IPS DF 6.9 (cell line): ENCODE results near the gene ZNF526.
A peak's percentile ranks its signal among the peaks of the same experiment; 100 is the strongest.

Source experiments
- DNase-seq: peaks from one replicate; pipeline ENCODE4 v3.0.0-alpha.2; 2013; ENCODE audit warnings: low read depth, low spot score
- H3K27ac ChIP-seq: one replicate; pipeline ENCODE4 v1.5.1; 2013; ENCODE audit warnings: low read length, control low read depth
- H3K27me3 ChIP-seq: 2 replicates; pipeline ENCODE4 v1.6.1; 2013; ENCODE audit warnings: mild to moderate bottlenecking, low read length; ENCODE audit not compliant: control insufficient read depth, insufficient read depth
- H3K36me3 ChIP-seq: 2 replicates; pipeline ENCODE4 v1.6.1; 2013; ENCODE audit warnings: low read length; ENCODE audit not compliant: control insufficient read depth, insufficient read depth
- H3K4me1 ChIP-seq: 2 replicates; pipeline ENCODE4 v1.6.1; 2013; ENCODE audit warnings: low read length; ENCODE audit not compliant: control insufficient read depth, insufficient read depth
- H3K4me3 ChIP-seq: 2 replicates; pipeline ENCODE4 v1.5.1; 2013; ENCODE audit warnings: mild to moderate bottlenecking, low read length
- H3K9me3 ChIP-seq: 2 replicates; pipeline ENCODE4 v1.6.1; 2013; ENCODE audit warnings: low read length, inconsistent platforms; ENCODE audit not compliant: control insufficient read depth, insufficient read depth
- WGBS: extraction: QIAGEN DNeasy Blood & Tissue Kit; methylation state at CpG from one replicate; pipeline ENCODE4 v1.1.7; 2013; ENCODE audit warnings: mixed read lengths, missing lambda C conversion rate; ENCODE audit not compliant: insufficient read length, insufficient coverage; 5-methylcytosine and 5-hydroxymethylcytosine counted together

Gene ZNF526

DNA sequence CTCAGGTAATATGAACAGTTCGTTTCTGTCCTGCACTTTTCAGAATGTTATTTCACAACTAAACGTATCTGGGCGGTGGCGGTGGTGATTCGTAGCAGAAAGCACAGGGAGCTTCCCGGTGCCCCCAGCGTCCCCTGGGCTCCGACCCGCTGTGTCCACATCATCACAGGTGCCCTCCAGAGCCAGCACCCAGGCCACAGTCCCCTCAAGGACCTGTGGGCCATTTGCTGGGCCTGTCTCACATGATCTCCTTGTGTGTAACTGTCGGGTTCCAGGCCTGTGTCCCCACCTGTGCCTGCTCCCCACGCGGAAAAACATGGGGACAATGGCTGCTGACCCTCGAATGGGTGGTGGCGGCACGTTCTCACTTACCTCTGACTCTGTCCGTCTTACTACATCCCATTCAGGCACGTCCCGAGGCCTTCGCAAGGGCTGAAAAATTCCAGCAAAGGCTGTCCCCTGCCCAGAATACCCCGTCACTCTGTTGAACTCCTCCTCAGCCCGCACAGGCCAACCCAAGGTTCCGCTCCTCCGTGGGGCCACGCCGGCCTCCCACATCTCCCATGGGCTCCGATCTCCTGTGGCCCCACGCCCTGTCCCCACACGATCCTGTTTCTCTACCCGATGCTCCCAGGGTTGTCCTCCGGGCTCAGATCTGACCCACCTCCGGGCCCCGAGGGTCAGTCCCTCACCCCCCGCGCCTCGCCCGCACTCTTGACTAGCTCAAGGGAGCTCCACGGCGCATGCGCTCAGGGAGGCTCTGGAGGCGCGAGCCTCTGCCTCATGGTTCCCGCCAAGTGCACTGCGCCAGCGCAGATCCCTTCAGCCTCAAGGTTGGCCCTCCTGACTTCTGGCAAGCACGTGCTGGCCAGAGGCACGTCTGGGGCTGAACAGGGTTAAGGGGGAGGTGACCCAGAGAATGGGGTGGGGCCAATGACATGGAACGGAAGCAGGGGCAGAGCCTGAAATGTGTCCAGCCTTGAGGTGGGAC is 23.8 kb upstream of the ZNF526 start:
- no peak for DNase-seq
- Histone ChIP-seq H3K27me3 (no peaks in the 10 kb centered on the region), H3K4me3 (no peak overlapping the region), H3K4me1 (peaks cover 4% of the 10 kb centered on the region), H3K36me3 (peaks cover 17% of the 10 kb centered on the region), H3K9me3 (no peaks in the 10 kb centered on the region), H3K27ac (no peak overlapping the region)
- WGBS = no CpG with 5 or more reads among the region's 47 CpGs

DNA sequence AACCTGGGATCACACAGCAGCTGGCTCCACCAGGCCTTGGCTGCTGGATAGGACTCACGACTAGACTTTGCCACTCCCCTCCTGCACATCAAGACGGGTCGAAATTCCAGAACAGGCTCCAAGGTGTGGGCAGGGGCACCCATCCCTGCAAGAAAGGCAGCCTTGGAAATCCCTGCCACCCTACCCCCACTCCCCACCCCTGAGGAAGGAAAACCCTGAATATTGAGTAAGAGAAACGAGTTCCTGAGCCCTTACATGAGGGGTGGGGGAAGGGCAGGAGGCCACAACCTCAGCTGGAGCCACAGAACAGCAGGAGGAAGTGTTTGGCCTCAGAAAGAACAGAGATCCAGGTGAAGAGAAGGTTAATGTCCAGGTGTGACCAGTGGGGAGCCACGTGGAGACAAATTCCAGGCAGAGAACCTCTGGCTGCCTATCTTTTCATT is 22.7 kb upstream of the ZNF526 start:
- no peak for DNase-seq
- Histone ChIP-seq H3K4me1 (peaks cover 4% of the 10 kb centered on the region), H3K9me3 (no peaks in the 10 kb centered on the region), H3K36me3 (peaks cover 21% of the 10 kb centered on the region), H3K4me3 (no peak overlapping the region), H3K27me3 (no peaks in the 10 kb centered on the region), H3K27ac (peak overlapping the region; percentile 37)
- no CpG with 5 or more reads among the region's 5 CpGs for WGBS

- WGBS = no CpG with 5 or more reads among the region's 7 CpGs
- Histone ChIP-seq H3K4me3 (no peak overlapping the region), H3K27me3 (no peaks in the 10 kb centered on the region), H3K9me3 (no peaks in the 10 kb centered on the region), H3K36me3 (peaks cover 25% of the 10 kb centered on the region), H3K27ac (no peak overlapping the region), H3K4me1 (peaks cover 4% of the 10 kb centered on the region)
- no peak for DNase-seq
Measured at GRCh38 chr19:42198676-42199439, 21.3 kb upstream of the ZNF526 start.

- H3K9me3 ChIP-seq = no peaks in the 10 kb centered on the region
- DNase-seq = no peak
- peaks cover 25% of the 10 kb centered on the region for H3K36me3 ChIP-seq
- no peak overlapping the region for H3K27ac ChIP-seq
- H3K4me3 ChIP-seq = no peak overlapping the region
- no peaks in the 10 kb centered on the region for H3K27me3 ChIP-seq
- H3K4me1 ChIP-seq = peaks cover 4% of the 10 kb centered on the region
- WGBS = no CpG with 5 or more reads among the region's 32 CpGs
Measured at GRCh38 chr19:42199440-42200115, 20.5 kb upstream of the ZNF526 start.

DNA sequence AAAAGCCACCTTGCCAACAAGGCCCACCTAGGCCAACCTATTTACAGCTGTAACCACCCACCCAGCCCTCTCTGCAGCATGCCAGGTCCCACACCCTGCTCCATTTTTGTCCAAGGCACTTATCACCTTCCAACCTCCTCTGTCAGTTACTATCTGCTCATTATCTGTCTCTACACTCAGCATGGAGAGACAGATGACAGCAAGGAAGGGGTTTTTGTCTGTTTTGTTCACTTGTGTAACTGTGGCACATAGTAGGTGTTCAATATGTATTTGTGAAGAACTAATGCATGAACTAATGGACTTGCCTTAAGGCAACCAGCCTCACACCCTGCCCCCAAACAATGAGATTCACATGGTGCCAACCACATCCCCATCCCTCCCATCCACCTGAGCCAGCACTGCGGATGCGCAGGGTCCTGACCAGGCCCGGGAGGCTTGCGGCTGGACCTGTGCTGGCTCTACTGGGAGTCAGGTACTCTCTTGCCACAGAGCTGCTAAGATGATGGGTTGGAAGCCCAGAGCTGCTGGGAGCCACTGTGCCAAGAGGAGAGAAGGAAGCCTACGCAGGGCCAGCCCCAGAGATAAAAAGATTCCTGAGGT is 19.9 kb upstream of the ZNF526 start:
- H3K36me3 ChIP-seq = peaks cover 25% of the 10 kb centered on the region
- no peak for DNase-seq
- no peaks in the 10 kb centered on the region for H3K27me3 ChIP-seq
- H3K4me1 ChIP-seq = peaks cover 4% of the 10 kb centered on the region
- WGBS = no CpG with 5 or more reads among the region's 5 CpGs
- H3K9me3 ChIP-seq = no peaks in the 10 kb centered on the region
- no peak overlapping the region for H3K27ac ChIP-seq
- no peak overlapping the region for H3K4me3 ChIP-seq

GRCh38 chr19:42201489-42202289 is 18.4 kb upstream of the ZNF526 start:
- H3K27me3 ChIP-seq = no peaks in the 10 kb centered on the region
- H3K4me3 ChIP-seq = no peak overlapping the region
- no peak for DNase-seq
- no CpG with 5 or more reads among the region's 6 CpGs for WGBS
- peaks cover 25% of the 10 kb centered on the region for H3K36me3 ChIP-seq
- H3K4me1 ChIP-seq = peaks cover 4% of the 10 kb centered on the region
- H3K27ac ChIP-seq = no peak overlapping the region
- H3K9me3 ChIP-seq = no peaks in the 10 kb centered on the region

DNA sequence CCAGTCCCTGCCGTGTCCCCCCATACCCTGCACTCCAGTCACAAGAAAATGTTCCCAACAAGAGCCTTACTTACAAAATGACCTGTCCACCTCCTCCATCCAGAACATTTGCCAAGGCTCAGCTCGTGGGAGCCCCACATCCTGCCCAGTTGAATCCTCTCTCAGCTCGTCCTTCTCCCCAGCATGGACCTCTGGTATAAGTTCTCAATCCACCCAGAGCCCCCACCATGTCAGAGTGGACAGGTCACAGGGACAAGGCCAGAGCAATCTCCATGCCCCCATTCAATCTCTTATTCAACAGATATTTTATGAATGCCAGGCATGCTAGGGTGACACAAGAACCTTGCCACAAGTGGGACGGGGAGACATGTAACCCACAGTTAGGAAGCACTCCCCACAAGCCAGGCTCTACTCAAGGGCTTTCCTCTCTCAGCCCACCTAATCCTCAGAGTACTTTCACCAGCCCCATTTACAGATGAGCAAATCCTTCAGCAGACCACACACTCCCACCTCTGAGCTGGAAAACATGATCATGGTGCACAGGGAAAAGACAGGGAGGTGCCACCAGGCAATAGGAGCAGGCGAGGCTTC is 17.7 kb upstream of the ZNF526 start:
- Histone ChIP-seq H3K9me3 (no peaks in the 10 kb centered on the region), H3K27ac (no peak overlapping the region), H3K4me3 (no peak overlapping the region), H3K36me3 (peaks cover 25% of the 10 kb centered on the region), H3K27me3 (no peaks in the 10 kb centered on the region), H3K4me1 (peaks cover under 1% of the 10 kb centered on the region)
- no CpG with 5 or more reads among the region's 5 CpGs for WGBS
- DNase-seq = no peak

DNA sequence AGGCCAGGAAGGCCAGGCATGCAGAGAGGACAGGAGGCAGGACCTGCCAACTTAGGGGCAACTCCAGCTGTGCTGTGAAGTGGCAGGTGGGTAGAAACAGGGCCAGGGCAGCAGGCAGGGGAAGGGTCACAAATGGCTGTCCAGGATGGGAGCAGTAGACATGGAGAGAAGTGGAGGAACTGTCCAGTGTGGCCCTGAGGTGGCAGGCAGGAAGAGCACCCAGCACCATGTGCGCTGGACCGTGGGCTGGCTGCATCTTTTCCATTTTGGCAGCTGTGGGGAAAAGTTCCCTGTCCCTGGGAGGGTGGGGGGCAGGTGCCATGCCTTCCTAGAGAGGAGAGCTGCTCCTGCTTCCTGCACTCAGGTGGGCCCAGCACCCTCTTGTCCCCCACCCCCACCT is 16.4 kb upstream of the ZNF526 start:
- Histone ChIP-seq H3K4me3 (no peak overlapping the region), H3K27me3 (no peaks in the 10 kb centered on the region), H3K27ac (no peak overlapping the region), H3K4me1 (no peaks in the 10 kb centered on the region; the same call in 1 of the 2 replicates), H3K9me3 (no peaks in the 10 kb centered on the region), H3K36me3 (peaks cover 34% of the 10 kb centered on the region)
- no CpG with 5 or more reads among the region's 2 CpGs for WGBS
- no peak for DNase-seq

DNA sequence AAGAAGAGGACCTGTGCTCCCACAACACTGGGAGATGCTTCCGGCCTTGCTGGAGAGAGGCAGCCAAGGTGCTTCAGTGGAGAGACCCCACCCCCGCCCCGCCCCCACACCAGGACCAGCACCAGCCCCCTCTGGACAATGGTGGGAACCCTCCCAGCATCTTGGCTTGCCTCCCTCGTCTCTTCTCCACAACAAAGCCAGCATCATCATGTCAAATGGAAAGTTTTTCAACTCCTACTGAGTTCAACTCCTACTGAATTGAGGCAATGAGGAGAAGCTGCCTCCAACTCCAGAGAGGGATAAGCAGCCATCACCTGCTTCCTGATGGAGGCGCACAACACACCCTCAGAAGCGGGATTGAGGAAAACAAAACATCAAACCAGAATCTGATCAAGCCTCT is 15.4 kb upstream of the ZNF526 start:
- H3K36me3 ChIP-seq = peaks cover 33% of the 10 kb centered on the region
- WGBS = no CpG with 5 or more reads among the region's 6 CpGs
- no peaks in the 10 kb centered on the region for H3K9me3 ChIP-seq
- no peak overlapping the region for H3K4me3 ChIP-seq
- no peak overlapping the region for H3K27ac ChIP-seq
- H3K4me1 ChIP-seq = no peaks in the 10 kb centered on the region; the same call in 1 of the 2 replicates
- no peak for DNase-seq
- H3K27me3 ChIP-seq = no peaks in the 10 kb centered on the region
